GM21737 (cell line): ENCODE measurements around the gene TMEM120B.
A peak's percentile ranks its signal among the peaks of the same experiment; 100 is the strongest.

ENCODE experiments used
- ATAC-seq: cut with Tn5 transposase; IDR thresholded peaks from one replicate; pipeline ENCODE4 v1.9.1; 2021; ENCODE audit warnings: mild to moderate bottlenecking, moderate library complexity; ENCODE audit not compliant: unreplicated experiment

TMEM120B gene

DNA sequence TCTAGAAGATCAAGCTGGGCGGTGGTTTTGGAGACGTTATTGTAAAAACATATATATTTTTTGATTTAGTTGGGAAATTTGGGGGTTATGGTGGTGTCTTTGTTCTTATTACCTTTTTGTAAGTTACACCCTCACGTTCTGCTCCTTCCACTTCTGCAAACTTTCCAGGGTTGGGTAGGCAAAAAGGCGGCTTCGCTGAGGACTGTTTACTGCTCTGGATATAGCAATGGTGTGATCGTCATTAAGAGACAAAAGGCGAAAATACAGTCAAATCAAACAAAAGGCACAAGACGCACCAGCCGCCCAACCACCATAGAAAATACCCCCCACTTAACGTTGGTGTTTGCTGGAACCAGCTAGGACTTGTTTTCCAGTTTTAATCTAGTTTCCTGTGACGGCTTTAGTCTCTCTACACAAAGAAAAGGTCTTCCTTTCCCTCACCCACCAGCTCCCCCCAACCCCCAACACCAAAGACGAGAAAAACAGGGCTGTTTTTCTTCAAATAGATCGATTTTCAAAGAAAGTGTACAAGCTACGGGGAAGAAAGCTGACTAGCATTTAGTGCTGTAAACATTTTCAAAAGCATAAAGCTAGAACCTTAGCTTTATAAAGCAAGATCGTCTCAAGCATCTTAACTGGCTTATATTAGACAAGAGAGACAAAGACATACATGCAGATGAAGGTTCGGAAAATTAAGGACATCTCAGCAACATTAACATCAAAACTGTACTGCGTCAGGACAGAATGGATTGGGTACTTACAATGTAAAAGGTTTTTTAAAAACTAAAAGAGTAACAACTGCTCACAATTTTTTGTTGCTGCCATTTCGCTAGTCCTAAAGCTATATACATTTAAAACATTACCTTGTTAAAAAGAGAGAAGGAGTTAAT lies 89.3 kb downstream of the TMEM120B start:
- no peak for ATAC-seq

DNA sequence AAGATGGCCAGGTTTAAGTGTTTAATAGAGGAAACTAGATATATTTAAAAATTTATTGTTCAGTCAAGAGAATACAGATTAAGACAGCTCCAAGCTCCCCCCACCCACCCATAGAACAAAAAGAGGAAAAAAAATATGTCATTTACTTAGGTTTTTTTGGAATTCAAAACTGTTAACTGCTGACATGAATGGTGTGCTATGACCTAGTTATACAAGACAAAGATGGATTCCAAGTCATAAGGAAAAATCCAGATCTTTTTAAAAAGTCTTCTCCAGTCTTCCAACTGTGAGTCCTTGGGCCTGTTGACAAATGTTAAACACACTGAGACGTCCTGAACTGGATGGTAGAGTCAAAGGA lies 89.9 kb downstream of the TMEM120B start:
- ATAC-seq: no peak

DNA sequence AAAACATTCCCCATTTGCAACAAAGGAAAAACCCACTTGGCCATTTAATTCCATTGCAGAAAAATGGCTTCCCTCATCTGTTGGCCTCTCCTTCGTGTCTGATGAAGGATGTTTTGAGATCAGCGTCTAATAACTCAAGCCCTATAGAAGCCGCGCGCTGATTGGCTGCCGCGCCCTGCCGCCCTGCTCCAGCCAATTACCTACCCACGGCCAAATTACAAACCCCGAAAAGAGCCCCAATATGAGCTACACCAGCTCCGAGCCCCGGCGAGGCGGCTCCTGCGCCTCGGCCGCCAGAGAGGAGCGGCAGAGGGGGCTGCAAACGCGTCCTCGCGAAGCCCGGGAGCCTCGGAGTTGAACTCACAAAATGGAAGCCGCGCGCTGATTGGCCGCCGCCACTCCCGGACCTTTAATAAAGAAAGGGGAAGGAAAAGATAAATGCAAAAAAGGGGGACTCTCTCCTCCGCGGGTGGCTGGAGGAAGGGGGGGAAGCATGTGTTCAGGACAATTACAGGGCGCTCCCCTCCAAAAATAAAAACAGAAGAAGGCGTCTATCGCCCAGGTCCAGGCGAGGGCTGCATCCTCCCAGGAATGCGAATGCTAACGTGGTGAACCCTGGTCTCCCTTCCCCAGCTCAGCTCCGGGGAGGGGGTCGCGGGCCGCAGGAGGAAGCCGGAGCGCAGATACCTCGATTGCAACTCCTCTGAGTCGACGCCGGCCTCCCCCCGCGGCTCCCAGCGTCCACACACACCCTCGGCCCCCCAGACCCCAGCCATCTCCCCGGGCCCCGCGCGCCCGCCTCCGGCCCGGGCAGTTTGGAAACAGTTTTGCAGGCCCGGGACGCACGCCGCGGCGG lies 90.5 kb downstream of the TMEM120B start:
- peak; percentile 41 for ATAC-seq

GRCh38 chr12:121803861-121804416 lies 91.4 kb downstream of the TMEM120B start, which contains the start of gene SETD1B:
Gene SETD1B (plus strand): TSS chr12:121804009. CDS start chr12:121804738, 729 bp downstream.
- no peak for ATAC-seq

- no peak for ATAC-seq
Observed at GRCh38 chr12:121804417-121805111, 92.0 kb downstream of the TMEM120B start.

- no peak for ATAC-seq
Observed at GRCh38 chr12:121805171-121806008, 92.8 kb downstream of the TMEM120B start.

GRCh38 chr12:121806009-121806545 lies 93.5 kb downstream of the TMEM120B start:
- no peak for ATAC-seq

- no peak for ATAC-seq
Observed at GRCh38 chr12:121806546-121807423, 94.2 kb downstream of the TMEM120B start.

GRCh38 chr12:121807642-121808347 lies 95.2 kb downstream of the TMEM120B start:
- no peak for ATAC-seq

DNA sequence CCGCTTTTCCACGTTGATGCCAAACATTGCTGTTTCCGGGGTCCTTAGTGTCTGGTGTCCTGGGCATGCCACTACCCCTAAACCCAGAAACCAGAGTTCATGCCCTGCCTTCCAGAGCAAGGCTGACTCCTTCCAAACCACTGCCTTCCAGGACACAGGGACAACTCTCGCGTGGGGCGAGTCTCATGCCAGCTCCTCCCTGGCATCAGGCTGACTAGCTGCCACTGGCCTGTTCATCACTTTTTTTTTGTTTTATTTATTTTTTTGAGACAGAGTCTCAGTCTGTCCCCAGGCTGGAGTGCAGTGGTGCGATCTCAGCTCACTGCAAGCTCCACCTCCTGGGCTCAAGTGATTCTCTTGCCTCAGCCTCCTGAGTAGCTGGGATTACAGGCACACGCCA lies 96.1 kb downstream of the TMEM120B start:
- no peak for ATAC-seq

DNA sequence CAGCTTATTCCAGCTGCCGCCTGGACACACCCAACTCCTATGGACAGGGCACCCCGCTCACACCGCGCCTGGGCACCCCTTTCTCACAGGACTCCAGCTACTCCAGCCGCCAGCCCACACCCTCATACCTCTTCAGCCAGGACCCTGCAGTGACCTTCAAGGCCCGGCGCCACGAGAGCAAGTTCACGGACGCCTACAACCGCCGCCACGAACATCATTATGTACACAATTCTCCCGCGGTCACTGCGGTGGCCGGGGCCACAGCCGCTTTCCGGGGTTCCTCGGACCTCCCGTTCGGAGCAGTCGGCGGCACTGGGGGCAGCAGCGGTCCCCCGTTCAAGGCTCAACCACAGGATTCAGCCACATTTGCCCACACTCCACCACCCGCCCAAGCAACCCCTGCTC lies 97.2 kb downstream of the TMEM120B start:
- no peak for ATAC-seq

DNA sequence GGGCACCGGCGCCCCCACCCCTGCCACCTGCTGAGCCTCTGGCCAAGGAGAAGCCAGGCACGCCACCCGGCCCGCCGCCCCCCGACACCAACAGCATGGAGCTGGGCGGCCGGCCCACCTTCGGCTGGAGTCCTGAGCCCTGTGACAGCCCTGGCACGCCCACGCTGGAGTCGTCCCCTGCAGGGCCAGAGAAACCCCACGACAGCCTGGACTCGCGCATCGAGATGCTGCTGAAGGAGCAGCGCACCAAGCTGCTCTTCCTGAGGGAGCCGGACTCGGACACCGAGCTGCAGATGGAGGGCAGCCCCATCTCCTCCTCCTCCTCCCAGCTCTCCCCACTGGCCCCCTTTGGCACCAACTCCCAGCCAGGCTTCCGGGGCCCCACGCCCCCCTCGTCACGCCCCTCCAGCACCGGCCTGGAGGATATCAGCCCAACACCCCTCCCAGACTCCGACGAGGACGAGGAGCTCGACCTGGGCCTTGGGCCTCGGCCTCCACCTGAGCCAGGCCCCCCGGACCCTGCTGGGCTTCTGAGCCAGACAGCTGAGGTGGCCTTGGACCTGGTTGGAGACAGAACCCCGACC lies 97.8 kb downstream of the TMEM120B start:
- ATAC-seq: no peak

DNA sequence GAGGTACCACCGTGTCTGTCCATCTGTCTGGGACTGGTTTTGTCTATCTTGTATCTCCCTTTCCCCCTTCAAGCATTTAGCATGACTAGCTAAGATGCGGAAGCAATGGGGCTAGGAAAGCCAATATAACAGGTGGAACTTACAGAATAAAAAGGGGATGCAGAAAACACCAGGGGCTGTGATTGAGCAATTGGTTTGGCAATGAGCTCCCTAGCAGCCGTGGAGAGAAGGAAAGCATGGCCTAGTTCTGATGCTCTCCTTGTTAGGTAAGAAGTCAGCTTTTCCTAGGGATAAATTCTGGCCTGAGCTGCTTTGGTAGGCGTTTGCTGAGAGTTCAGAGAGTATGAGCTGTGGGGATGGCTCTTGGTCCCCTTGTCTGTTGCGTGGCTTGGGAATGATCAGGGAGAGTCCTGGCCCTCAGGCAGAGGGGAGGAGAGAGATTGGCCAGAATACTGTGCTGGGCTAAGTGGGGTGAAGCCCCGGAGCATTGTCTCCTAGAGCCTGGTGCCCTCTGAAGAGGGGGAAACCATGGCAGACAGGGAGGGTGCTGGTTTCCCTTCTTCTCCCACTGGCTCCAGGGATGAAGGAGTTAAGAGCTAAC lies 98.4 kb downstream of the TMEM120B start:
- no peak for ATAC-seq

- peak; percentile 74 for ATAC-seq
Observed at GRCh38 chr12:121811434-121812319, 99.1 kb downstream of the TMEM120B start.

DNA sequence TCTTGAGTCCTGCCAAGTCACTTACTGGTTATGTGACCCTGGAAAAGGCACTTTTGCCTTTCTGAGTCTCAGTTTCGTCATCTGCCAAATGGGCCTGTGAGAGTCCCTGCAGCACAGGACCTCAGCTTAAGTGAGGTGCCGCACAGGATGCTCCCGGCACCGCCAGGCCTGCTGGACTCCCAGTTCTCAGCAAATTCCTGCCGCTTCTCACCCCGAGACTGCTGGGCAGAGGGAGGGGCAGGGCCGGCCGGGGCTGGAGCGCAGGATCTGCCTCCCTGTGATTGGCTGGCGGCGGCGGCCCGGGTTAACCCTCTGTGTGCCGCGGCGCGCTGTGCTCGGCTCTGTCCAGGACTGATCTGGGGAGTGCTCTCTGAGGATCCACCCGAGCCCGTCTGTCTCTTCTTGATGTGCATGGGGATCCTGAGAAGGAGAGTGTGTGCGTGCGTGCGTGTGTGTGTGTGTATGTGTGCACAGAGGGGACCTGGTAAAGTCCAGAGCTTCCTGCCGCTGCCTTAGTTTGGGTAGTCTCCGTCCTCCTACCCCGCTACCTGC lies 99.8 kb downstream of the TMEM120B start:
- ATAC-seq: peak; percentile 7
